Adipocyte (in vitro differentiated cells): ENCODE results near the gene PHTF2.
A peak's percentile ranks its signal among the peaks of the same experiment; 100 is the strongest.

Experiments
- DNase-seq: peaks from one replicate; pipeline ENCODE4 v3.0.0-alpha.2; 2015; ENCODE audit warnings: low read depth
- H3K27me3 ChIP-seq: replicated peaks from 2 replicates; pipeline ENCODE4 v1.7.0; 2013; ENCODE audit warnings: mild to moderate bottlenecking, low read length, moderate library complexity; ENCODE audit not compliant: control insufficient read depth, insufficient read depth
- H3K36me3 ChIP-seq: 2 replicates; pipeline ENCODE4 v1.7.0; 2013; ENCODE audit warnings: low read length, mild to moderate bottlenecking, moderate library complexity; ENCODE audit not compliant: control insufficient read depth, insufficient read depth, severe bottlenecking
- H3K4me1 ChIP-seq: 2 replicates; pipeline ENCODE4 v1.7.0; 2013; ENCODE audit warnings: mild to moderate bottlenecking, low read length, moderate library complexity; ENCODE audit not compliant: control insufficient read depth, insufficient read depth
- H3K4me3 ChIP-seq: 2 replicates; pipeline ENCODE4 v1.7.0; 2013; ENCODE audit warnings: mild to moderate bottlenecking, low read length, moderate library complexity
- H3K9ac ChIP-seq: 2 replicates; pipeline ENCODE4 v1.7.0; 2013; ENCODE audit warnings: mild to moderate bottlenecking, low read length, moderate library complexity
- H3K9me3 ChIP-seq: 2 replicates; pipeline ENCODE4 v1.7.0; 2013; ENCODE audit warnings: mild to moderate bottlenecking, low read length, moderate library complexity; ENCODE audit not compliant: control insufficient read depth

The PHTF2 gene

DNA sequence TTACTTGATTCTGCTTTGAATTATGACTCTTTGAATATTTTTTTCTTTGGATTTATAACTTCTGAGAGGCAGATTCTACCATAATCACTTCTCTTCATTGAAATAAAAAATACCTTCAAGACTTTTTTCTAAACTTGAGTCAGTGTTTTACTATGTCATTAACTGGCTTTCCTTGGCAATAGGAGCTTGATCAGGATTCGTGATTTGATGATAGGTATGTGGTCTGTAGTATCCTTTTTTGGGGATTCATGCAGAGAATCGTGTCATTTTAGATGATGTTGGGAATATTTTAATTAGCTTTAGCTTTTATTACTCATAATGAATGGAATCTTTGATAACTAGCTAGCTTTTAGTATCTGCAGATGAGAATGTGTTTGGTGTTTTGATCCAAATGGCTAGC lies 83.3 kb downstream of the PHTF2 start:
- Histone ChIP-seq H3K9me3 (no peaks in the 10 kb centered on the region), H3K36me3 (no peaks in the 10 kb centered on the region), H3K4me1 (no peaks in the 10 kb centered on the region), H3K27me3 (no peaks in the 10 kb centered on the region), H3K9ac (no peak overlapping the region), H3K4me3 (no peak overlapping the region)
- no peak for DNase-seq

- Histone ChIP-seq H3K36me3 (no peaks in the 10 kb centered on the region), H3K27me3 (no peaks in the 10 kb centered on the region), H3K9me3 (no peaks in the 10 kb centered on the region)
Observed at GRCh38 chr7:77885155-77885554, 86.6 kb downstream of the PHTF2 start.

DNA sequence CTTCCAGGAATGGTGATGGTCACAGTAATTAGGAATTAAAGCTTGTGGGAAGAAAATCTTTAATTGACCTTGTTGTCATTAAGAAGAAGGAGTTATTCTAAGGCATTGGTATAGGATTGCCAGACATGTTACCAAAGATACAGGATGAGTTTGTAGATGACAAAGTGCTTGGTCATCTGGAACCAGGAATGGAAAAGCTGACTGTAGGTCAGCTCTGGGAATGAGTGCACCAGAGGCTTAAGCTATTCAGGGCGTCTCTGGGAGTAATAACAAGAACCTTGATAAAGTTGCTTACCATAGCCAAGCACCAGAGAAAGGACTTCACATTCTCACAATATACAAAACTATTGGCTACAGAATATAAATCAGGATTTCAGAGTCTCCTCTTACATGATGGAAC lies 89.0 kb downstream of the PHTF2 start:
- Histone ChIP-seq H3K9ac (no peak overlapping the region), H3K9me3 (no peaks in the 10 kb centered on the region), H3K36me3 (no peaks in the 10 kb centered on the region), H3K4me3 (no peak overlapping the region), H3K4me1 (peaks cover 7% of the 10 kb centered on the region), H3K27me3 (no peaks in the 10 kb centered on the region)
- DNase-seq = peak; percentile 65

More at GRCh38 chr7:77885155-77885554, 86.6 kb downstream of the PHTF2 start:
- Histone ChIP-seq H3K4me3 (no peak overlapping the region), H3K4me1 (peaks cover 7% of the 10 kb centered on the region), H3K9ac (no peak overlapping the region)
- DNase-seq = no peak

DNA sequence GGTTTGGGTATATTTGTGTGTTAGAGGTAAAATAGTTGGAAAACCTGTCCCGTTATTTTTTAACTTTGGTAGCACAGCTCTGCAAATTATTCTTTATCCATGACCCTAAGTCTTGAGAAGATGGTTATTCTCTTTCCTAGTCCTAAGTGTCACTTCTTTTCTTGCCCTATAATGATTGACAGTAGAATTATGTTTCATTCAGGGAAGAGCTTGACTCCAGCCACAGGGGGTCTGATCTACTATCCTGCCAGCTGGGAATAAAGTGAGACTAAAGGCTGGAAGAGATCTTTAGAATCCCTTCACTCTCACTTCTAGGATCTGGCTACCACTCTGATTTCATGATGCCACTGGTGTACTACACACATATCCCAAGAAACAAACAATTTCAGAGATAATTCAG lies 90.4 kb downstream of the PHTF2 start:
- Histone ChIP-seq H3K27me3 (no peaks in the 10 kb centered on the region), H3K4me3 (no peak overlapping the region), H3K4me1 (peaks cover 7% of the 10 kb centered on the region), H3K9ac (no peak overlapping the region), H3K9me3 (no peaks in the 10 kb centered on the region), H3K36me3 (no peaks in the 10 kb centered on the region)
- DNase-seq = no peak

DNA sequence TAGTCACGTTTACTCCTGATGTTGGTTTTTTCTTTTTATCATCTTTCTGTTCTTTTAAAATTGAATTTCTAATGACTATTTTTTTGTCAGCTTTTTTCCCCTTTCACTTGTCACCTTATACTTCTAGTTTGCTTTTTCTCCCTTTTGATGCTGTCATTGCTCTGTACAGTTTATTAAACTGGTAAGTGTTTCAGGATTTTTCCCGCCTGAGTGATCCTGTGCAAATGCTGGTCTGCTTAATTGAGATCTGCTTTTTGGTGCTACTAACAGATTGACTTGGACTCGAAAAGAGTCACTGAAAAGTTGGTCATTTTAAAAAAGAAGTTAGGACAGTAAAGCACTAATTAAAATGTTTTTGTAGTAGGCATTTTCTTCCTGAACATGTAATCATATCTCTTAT lies 95.2 kb downstream of the PHTF2 start:
- H3K4me1 ChIP-seq = no peaks in the 10 kb centered on the region
- no peak overlapping the region for H3K4me3 ChIP-seq
- no peaks in the 10 kb centered on the region for H3K27me3 ChIP-seq
- H3K9ac ChIP-seq = no peak overlapping the region
- no peak for DNase-seq
- H3K9me3 ChIP-seq = no peaks in the 10 kb centered on the region
- no peaks in the 10 kb centered on the region for H3K36me3 ChIP-seq

DNA sequence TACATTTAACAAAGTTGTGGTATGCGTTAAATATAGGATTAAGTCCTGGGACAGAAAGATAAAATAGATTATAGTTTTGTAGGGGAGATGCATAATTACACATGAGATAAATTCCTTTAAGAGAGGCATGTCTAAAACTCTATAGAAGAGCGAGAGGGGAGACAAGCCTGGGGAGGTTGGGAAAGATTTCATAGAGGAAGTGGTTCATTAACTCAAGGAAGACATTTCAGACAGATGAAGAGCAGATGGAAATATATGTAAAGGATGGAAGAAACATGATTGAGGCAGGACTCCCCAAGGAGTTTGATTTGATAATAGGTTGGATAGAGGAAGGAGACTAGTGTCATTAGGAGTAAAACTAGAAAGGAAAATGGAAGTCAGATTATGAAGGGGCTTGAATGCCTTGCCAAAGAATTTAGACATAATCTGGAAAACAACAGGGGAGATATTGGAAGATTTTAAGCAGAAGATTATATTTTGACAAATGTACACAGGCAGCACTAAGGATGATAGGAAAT lies 96.1 kb downstream of the PHTF2 start:
- Histone ChIP-seq H3K4me1 (no peaks in the 10 kb centered on the region), H3K36me3 (no peaks in the 10 kb centered on the region), H3K27me3 (no peaks in the 10 kb centered on the region), H3K9me3 (no peaks in the 10 kb centered on the region), H3K4me3 (no peak overlapping the region), H3K9ac (no peak overlapping the region)
- no peak for DNase-seq

- Histone ChIP-seq H3K36me3 (no peaks in the 10 kb centered on the region), H3K27me3 (no peaks in the 10 kb centered on the region), H3K9ac (no peak overlapping the region), H3K4me1 (no peaks in the 10 kb centered on the region), H3K4me3 (no peak overlapping the region), H3K9me3 (no peaks in the 10 kb centered on the region)
- no peak for DNase-seq
Observed at GRCh38 chr7:77895905-77896304, 97.3 kb downstream of the PHTF2 start.

DNA sequence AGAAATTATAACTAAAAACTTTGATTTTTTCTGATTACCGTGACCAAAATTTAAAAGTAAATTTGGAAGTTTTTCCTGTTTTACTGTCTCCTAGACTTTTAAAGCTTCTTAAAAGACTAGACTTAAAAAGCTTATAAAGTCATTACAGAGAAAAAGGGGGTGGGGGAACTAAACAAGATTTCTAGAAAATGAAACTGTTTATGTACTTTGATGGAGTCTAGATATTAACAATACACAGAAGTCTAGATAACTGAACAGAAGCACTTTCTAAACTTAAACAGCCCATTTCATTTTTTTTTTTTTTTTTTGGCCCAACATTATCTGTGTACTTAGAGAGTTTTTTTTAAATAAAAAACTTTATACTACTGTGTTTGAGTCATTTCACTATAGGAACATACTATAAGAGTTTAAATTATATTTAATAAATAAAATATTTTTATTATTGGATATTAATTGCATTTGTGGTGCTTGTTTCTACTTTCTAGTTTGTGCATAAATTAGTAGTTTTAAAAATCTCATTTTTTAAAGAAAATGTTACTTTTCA lies 98.5 kb downstream of the PHTF2 start:
- no peaks in the 10 kb centered on the region for H3K9me3 ChIP-seq
- H3K4me1 ChIP-seq = no peaks in the 10 kb centered on the region
- no peaks in the 10 kb centered on the region for H3K27me3 ChIP-seq
- H3K4me3 ChIP-seq = no peak overlapping the region
- no peaks in the 10 kb centered on the region for H3K36me3 ChIP-seq
- no peak overlapping the region for H3K9ac ChIP-seq
- DNase-seq = no peak

- H3K4me1 ChIP-seq = no peaks in the 10 kb centered on the region
- H3K9ac ChIP-seq = no peak overlapping the region
- no peak for DNase-seq
- H3K4me3 ChIP-seq = no peak overlapping the region
- no peaks in the 10 kb centered on the region for H3K36me3 ChIP-seq
- H3K27me3 ChIP-seq = no peaks in the 10 kb centered on the region
- H3K9me3 ChIP-seq = no peaks in the 10 kb centered on the region
Observed at GRCh38 chr7:77899516-77899915, 100.9 kb downstream of the PHTF2 start.

DNA sequence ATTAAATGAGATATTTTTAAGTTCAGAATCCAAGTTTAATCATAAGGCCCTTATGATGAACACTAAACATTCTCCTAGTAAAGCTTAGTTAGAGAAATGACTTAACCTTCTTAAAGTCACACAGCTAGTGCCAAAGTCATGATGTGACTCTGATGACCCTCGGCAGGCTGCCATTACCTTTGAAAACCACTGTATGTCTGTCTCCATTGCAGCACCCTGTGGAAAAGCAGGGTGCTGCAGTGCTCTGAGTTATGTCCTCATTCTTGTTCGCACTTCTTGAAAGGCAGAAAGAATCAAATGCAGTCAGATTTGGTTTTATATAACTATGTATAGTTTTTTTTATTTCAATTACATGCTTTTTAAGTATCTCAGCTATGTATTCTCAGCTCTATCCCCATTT lies 105.0 kb downstream of the PHTF2 start:
- Histone ChIP-seq H3K9me3 (no peaks in the 10 kb centered on the region), H3K4me1 (no peaks in the 10 kb centered on the region), H3K4me3 (no peak overlapping the region), H3K9ac (no peak overlapping the region), H3K27me3 (no peaks in the 10 kb centered on the region), H3K36me3 (no peaks in the 10 kb centered on the region)
- peak; percentile 26 for DNase-seq

DNA sequence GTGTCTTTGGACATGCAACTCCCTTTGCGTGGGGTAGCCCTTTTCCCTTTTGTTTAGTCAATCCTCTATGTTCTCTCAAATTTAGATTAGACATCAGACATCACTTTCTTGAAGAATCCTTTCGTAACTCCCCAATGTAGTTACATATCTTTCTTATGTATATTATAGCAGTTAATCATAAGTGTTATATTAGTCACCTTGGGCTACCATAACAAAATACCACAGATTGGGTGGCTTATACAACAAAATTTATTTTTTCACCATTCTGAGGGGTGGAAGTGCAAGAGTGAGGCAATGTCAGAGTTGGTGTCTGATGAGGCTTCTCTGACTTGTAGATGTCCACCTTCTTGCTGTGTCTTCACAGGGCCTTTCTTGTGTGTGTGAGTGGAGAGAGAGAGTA lies 105.7 kb downstream of the PHTF2 start:
- no peak for DNase-seq
- H3K4me3 ChIP-seq = no peak overlapping the region
- no peak overlapping the region for H3K9ac ChIP-seq
- no peaks in the 10 kb centered on the region for H3K27me3 ChIP-seq
- H3K9me3 ChIP-seq = no peaks in the 10 kb centered on the region
- no peaks in the 10 kb centered on the region for H3K36me3 ChIP-seq
- H3K4me1 ChIP-seq = no peaks in the 10 kb centered on the region

DNA sequence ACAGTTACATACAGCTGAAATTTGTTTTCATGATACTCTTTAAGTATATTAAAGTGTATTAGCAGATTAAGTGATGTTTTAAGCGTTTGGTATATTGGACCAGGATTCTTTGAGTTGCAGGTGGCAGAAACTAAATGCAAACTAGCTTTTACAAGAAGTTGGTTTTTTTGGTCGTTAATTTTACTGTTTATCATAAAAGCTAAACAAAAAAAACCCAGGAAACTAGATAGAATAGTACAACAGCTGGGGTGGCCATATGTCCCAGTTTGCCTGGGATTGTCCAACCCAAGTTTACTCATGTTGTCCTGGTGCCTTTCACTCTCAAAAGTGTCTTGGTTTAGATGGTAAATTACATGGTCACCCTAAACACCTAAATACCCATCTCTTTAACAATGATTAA lies 108.7 kb downstream of the PHTF2 start:
- Histone ChIP-seq H3K4me3 (no peak overlapping the region), H3K4me1 (no peaks in the 10 kb centered on the region), H3K27me3 (no peaks in the 10 kb centered on the region), H3K36me3 (no peaks in the 10 kb centered on the region), H3K9ac (no peak overlapping the region), H3K9me3 (no peaks in the 10 kb centered on the region)
- no peak for DNase-seq
